GM21367 (cell line): ENCODE measurements around the gene IFT22.
A peak's percentile ranks its signal among the peaks of the same experiment; 100 is the strongest.
"Not testable (repeated sequence)": the region's sequence is repeated elsewhere in the genome, so short reads cannot be mapped to it uniquely, and the experiment has no call there.

Experiments
- ATAC-seq: cut with Tn5 transposase; IDR thresholded peaks from one replicate; pipeline ENCODE4 v1.9.1; 2021; ENCODE audit not compliant: unreplicated experiment

IFT22 gene

GRCh38 chr7:101321491-101322401 is at the start of gene IFT22:
IFT22 (minus strand) TSS chr7:101321812; CDS start chr7:101321709, 103 bp downstream.
- ATAC-seq, result peak; percentile 93

DNA sequence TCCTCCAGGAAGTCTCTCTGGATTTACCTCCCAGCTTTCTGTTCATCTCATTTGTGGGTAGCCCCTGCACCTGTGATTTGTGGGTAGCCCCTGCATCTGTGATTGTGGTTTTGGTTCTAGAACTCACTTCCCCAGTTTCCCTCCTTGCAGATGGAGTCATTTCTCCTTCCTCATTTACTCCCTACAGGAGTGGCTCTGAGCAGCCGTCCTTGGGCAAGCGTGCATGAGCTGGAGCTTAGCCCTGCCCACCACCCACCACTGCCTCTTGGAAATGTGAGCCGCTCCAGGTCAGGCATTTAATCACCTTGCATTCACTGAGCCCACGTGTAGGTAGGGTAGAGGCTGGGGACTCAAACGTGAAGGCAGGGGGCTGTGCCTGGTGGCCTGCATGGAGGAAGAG is 49.2 kb upstream of the IFT22 start:
- ATAC-seq, result no peak

DNA sequence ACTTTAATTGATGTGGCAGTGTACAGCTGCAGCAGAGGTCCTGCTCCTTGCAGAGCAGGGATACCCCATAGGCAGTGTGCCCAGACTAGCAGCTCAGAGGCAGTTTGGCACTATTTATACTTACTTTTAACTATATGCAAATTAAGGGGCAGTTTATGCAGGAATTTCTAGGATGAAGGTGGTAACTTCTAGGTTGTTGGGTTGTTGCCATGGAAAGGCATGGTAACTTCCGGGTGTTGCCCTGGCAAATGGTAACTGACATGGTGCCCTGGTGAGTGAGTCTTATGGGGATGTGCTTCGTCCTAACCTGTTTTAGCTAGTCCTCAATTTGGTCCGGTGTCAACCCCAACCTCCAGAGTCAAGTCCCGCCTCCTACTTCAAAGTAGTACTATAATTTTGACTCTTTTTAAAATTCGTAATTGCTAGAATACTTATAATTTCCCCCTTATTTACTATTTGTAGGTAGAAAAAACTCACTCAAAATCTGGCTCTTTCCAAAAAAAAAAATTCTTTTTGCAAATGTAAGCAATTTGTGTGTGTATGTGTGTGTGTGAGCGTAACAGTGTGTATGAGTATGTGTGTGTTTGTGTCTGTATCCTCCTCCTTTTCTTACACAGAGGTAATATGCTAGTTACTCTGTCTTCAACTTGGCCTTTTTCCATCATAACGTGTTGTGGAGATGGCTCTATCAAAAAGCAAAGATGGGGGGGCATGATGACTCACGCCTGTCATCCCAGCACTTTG is 47.0 kb upstream of the IFT22 start:
- ATAC-seq, result no peak

- ATAC-seq, result no peak
Observed at GRCh38 chr7:101367676-101368075, 46.1 kb upstream of the IFT22 start.

- no peak for ATAC-seq
Observed at GRCh38 chr7:101365956-101366355, 44.3 kb upstream of the IFT22 start.

GRCh38 chr7:101363734-101364374 is 42.2 kb upstream of the IFT22 start:
- no peak for ATAC-seq

DNA sequence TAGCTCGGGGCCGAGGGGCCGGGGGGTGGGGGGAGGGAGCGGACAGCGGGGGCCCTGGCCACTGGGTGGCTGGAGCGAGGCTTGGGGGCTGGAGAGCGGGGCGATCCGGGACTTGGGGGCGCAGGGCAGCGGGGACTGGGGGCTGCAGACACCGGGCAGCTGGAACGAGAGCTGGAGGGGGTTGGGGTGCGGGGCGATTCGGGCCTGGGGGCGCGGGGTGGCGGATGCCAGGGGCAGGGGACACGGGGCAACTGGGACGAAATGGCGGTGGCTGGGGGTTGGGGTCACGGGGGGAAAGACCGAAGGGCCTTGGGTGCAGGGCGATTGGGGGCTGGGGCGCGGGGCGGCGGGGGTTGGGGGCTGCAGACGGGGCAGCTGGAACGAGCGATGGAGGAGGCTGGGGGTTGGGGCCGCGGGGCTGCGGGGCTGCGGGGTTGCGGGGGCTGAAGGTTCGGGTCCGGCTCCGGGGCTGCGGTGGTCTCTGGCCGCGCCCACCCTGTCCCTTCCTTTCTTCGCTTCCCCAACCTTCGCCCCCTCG is 41.7 kb upstream of the IFT22 start:
- ATAC-seq, result no peak

DNA sequence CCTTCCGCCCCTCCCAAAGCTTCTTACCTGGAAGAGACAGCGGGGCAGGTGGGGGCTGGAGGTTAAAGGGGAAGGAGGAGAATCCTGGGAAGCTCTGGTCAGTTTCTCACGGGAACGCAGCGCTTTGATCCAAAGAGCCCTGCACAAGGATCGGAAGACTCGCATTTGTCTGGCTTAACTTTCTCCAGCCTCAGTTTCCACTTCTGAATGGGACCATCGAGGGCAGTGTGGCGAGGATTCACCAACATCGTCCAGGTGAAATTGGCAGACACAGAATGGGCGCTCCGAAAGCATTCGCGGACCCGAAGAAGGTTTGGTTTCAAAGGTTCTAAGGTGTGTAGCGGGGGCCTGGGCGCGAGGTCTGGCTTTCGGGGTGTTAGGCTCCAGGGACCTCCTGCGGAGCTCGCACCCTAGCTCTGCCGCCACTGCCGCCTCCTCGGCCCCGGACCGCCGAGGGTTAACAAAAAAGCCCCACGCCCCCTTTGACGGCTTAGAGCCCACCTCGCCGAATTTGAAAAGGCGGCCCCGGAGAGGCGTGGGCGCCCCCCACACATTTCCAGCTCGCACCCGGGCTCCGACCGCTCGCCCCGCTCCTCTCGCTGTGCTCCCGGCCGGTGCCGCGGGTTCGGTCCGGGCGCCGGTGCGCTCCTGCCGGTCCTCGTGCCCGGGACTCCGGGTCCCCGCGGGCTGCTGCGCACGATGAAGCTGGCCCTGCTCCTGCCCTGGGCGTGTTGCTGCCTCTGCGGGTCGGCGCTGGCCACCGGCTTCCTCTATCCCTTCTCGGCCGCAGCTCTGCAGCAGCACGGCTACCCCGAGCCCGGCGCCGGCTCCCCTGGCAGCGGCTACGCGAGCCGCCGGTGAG is 41.0 kb upstream of the IFT22 start, which contains the start of gene COL26A1:
TSS of gene COL26A1 (plus strand) at position 542 of the 862 bp plus-strand sequence. CDS start at position 700, 158 bp downstream.
- ATAC-seq, result no peak

DNA sequence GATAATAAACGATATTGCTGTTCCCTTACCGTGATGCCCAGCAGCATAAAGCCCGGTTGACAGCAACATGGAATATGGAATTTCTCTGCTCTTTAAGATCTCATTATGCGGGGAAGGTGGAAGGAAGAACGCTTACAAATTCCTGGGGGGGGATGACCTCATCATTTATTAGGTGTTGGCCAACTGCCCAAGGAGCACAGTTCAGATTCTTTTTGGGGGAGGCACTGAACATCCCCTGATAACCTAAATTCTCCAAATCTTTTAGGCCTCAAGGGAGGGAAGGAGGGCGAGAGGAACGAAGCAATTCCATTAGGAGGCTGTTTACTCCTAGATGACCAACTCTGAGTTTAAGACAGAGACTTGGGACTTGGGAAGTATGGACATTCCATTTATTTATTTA is 35.8 kb upstream of the IFT22 start:
- no peak for ATAC-seq

GRCh38 chr7:101352920-101353308 is 31.3 kb upstream of the IFT22 start:
- no peak for ATAC-seq

- not testable (repeated sequence) for ATAC-seq
Observed at GRCh38 chr7:101349300-101349699, 27.7 kb upstream of the IFT22 start.

DNA sequence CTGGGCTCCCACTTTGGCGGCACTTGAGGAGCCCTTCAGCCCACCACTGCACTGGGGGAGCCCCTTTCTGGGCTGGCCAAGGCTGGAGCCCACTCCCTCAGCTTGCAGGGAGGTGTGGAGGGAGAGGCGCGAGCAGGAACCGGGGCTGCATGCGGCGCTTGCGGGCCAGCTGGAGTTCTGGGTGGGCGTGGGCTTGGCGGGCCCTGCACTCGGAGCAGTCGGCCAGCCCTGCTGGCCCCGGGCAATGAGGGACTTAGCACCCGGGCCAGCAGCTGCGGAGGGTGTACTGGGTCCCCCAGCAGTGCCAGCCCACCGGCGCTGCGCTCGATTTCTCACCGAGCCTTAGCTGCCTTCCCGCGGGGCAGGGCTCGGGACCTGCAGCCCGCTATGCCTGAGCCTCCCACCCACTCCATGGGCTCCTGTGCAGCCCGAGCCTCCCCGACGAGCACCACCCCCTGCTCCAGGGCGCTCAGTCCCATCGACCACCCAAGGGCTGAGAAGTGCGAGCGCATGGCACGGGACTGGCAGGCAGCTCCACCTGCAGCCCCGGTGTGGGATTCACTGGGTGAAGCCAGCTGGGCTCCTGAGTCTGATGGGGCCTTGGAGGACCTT is 26.9 kb upstream of the IFT22 start:
- ATAC-seq, result not testable (repeated sequence)

GRCh38 chr7:101347477-101347876 is 25.9 kb upstream of the IFT22 start:
- ATAC-seq, result no peak

DNA sequence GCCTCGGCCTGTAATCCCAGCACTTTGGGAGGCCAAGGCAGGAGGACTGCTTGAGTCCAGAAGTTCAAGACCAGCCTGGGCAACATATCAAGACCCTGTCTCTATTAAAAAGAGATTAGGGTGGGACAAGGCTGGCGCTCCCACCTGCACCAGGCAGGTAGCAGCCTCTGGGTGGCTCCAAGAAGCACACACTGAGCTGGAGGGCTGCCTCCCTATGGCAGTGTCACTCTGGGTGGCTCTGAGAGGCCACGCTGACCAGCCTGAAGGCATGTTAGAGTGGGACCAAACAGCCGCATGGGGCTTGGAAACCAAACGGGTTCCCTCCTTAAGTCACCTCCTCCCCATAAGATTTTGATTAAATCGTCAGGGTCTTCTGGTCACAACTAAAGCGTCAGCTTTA is 21.3 kb upstream of the IFT22 start:
- no peak for ATAC-seq

- no peak for ATAC-seq
Observed at GRCh38 chr7:101340379-101340778, 18.8 kb upstream of the IFT22 start.

DNA sequence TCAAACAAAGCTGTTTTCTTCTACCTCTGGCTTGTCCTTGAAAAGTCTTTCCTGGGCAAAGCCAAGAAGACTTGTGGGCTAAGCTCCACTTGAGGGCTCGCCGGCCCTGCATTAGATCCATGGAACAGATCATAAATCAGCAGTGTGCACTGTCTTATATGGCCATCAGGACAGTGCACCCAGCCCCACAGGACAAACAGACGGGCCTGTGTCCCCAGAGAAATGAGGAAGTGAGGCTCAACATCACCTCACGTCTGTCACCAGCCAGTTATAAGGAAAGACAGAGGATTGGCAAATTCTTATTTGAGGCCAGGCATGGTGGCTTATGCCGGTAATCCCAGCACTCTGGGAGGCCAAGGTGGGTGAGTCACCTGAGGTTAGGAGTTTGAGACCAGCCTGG is 12.3 kb upstream of the IFT22 start:
- no peak for ATAC-seq

DNA sequence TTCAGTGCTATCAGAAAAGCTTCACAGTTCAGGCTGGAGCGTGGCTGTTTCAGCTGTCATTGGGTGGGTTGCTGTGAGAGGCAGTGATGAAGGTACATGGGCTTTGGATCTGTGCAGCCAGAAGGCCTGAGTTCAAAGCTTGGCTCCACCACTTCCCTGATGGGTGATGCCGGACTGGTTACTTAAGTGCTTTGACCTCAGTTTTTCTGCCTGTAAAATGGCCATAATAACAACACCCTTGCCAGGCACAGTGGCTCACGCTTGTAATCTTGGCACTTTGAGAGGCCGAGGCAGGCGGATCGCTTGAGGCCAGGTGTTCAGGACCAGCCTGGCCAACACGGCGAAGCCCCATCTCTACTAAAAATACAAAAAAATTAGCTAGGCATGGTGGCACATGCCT is 10.4 kb upstream of the IFT22 start:
- ATAC-seq, result no peak

- ATAC-seq, result no peak
Observed at GRCh38 chr7:101330011-101330484, 8.4 kb upstream of the IFT22 start.

GRCh38 chr7:101328159-101328558 is 6.5 kb upstream of the IFT22 start:
- ATAC-seq, result no peak

DNA sequence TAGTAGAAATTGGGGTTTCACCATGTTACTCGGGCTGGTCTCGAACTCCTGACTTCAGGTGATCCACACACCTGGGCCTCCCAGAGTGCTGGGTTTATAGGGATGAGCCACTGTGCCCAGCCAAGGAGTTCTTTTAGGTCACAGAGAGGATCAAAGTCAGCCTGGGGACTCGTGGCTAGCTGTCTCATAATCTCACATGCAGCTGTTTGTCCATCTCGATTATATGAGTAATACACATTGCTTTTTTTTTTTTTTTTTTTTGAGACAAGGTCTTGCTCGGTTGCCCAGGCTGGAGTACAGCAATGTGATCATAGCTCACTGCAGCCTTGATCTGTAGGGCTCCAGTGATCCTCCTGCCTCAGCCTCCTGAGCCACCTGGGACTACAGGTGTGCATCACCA is 2.2 kb downstream of the IFT22 start:
- no peak for ATAC-seq
